Measurements from ENCODE around the gene LINS1.
A peak's percentile ranks its signal among the peaks of the same experiment; 100 is the strongest.

Gene LINS1

GRCh38 chr15:100547961-100548360, 54.0 kb downstream of the LINS1 start:
- DNase-seq: no peak

GRCh38 chr15:100544946-100545345, 57.0 kb downstream of the LINS1 start:
- DNase-seq: no peak

- DNase-seq: no peak
Measured at GRCh38 chr15:100544338-100544841, 57.6 kb downstream of the LINS1 start.

- DNase-seq: no peak
Measured at GRCh38 chr15:100542290-100542689, 59.7 kb downstream of the LINS1 start.

GRCh38 chr15:100537331-100537730, 64.7 kb downstream of the LINS1 start:
- no peak for DNase-seq

- DNase-seq: no peak
Measured at GRCh38 chr15:100536733-100537132, 65.3 kb downstream of the LINS1 start.

- DNase-seq: no peak
Measured at GRCh38 chr15:100533886-100534285, 68.1 kb downstream of the LINS1 start.

GRCh38 chr15:100531823-100532327, 70.1 kb downstream of the LINS1 start:
- DNase-seq: no peak

- DNase-seq: no peak
Measured at GRCh38 chr15:100531204-100531603, 70.8 kb downstream of the LINS1 start.

- no peak for DNase-seq
Measured at GRCh38 chr15:100529556-100529955, 72.4 kb downstream of the LINS1 start.

GRCh38 chr15:100528833-100529428, 73.1 kb downstream of the LINS1 start, which contains the start of gene CERS3:
Gene CERS3 (minus strand): TSS chr15:100528950. CDS start chr15:100501849, 27,101 bp downstream.
- no peak for DNase-seq

- peak; percentile 52 to 54 for DNase-seq
Measured at GRCh38 chr15:100526027-100526481, 75.9 kb downstream of the LINS1 start.

- DNase-seq: no peak
Measured at GRCh38 chr15:100525436-100525835, 76.5 kb downstream of the LINS1 start.

- no peak for DNase-seq
Measured at GRCh38 chr15:100524326-100524725, 77.7 kb downstream of the LINS1 start.

- no peak for DNase-seq
Measured at GRCh38 chr15:100521907-100522306, 80.1 kb downstream of the LINS1 start.

GRCh38 chr15:100520132-100520921, 81.7 kb downstream of the LINS1 start:
- peak in 1 of 2 donors; percentile 11 for DNase-seq

- DNase-seq: no peak
Measured at GRCh38 chr15:100517846-100518245, 84.1 kb downstream of the LINS1 start.
